Parathyroid adenoma (tissue), 2 donors: ENCODE measurements around the gene THBS3.

Experiments
- H2AFZ ChIP-seq: fragments of 300-600 bp; sonication (generic); one replicate; pipeline ENCODE4 v1.7.0; 2017; ENCODE audit warnings: antibody characterized with exemption, mild to moderate bottlenecking
- H3K27ac ChIP-seq: fragments of 300-600 bp; sonication (generic); one replicate; pipeline ENCODE4 v1.7.0; 2017
- H3K27me3 ChIP-seq: fragments of 300-600 bp; sonication (generic); one replicate; pipeline ENCODE4 v1.7.0; 2017; ENCODE audit warnings: low read length; ENCODE audit not compliant: control insufficient read depth, insufficient read depth
- H3K36me3 ChIP-seq: fragments of 300-600 bp; sonication (generic); one replicate; pipeline ENCODE4 v1.7.0; 2017; ENCODE audit warnings: low read length; ENCODE audit not compliant: control insufficient read depth, insufficient read depth
- H3K4me1 ChIP-seq: fragments of 300-600 bp; sonication (generic); one replicate; pipeline ENCODE4 v1.7.0; 2017; ENCODE audit warnings: control low read depth
- H3K4me2 ChIP-seq: fragments of 300-600 bp; sonication (generic); one replicate; pipeline ENCODE4 v1.7.0; 2017; ENCODE audit warnings: low read length
- H3K4me3 ChIP-seq: fragments of 300-600 bp; sonication (generic); one replicate; pipeline ENCODE4 v1.7.0; 2017; ENCODE audit warnings: low read depth, low read length
- H3K79me2 ChIP-seq: fragments of 300-600 bp; sonication (generic); one replicate; pipeline ENCODE4 v1.7.0; 2017; ENCODE audit warnings: control low read depth
- H3K9ac ChIP-seq: fragments of 300-600 bp; sonication (generic); one replicate; pipeline ENCODE4 v1.7.0; 2017; ENCODE audit warnings: mild to moderate bottlenecking
- H3K9me3 ChIP-seq: fragments of 300-600 bp; sonication (generic); one replicate; pipeline ENCODE4 v1.7.0; 2017; ENCODE audit warnings: low read length; ENCODE audit not compliant: control insufficient read depth
- TF ChIP-seq, protein P1 (sequence below): fragments of 300-600 bp; sonication (generic); IDR thresholded peaks from one replicate; pipeline ENCODE4 v1.7.0; 2017; ENCODE audit warnings: antibody characterized with exemption, mild to moderate bottlenecking
- donor health status: primary hyperparathyroidism.

THBS3 gene

DNA sequence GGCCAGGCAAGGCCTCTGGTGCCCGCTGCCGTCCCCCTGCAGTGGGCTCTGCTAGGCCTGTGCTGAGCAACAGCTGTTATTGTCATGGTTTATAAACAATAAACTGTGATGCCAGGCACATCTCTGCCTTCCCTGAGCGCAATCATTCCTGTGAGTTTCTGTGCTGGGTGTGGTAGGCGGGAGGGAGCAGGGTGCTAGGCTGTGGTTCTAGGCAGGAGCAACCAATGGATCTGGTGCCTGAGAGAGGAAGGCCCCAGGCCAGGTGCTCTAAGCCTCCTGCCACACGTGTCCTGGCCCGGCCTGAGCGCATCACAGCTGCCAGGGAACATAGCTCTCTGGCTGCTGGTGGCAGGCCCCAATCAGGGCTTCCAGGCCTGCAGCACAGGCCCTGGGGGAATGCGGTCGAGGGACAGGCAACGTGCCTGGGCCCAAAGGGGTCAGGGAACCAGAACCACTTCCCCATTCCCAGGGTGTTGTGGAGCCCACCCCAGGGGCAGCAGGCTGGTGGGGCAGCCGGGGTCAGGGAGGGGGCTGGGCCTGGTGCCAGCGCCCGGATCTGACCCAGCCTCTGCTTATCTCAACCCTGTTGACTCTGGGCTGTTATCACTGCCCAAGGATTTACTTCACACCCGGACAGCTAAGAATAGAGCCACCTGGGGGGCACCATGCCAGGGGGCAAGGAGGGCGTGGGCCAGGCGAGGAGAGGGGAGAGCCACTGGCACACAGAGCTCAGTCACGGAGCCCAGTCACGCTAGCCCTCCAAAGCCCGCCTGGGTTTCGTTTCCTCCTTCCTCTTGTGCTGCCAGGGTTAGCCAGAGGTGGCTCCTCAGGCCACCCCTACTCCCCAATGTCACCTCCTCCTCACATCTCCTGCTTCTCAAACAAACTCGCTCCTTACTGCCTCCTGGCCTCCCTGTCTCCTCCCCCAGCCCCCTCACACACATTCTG is 22.6 kb downstream of the THBS3 start:
- Histone ChIP-seq H3K36me3 (no peaks in the 10 kb centered on the region), H3K27ac (no peak overlapping the region)

GRCh38 chr1:155184351-155184811 is 23.3 kb downstream of the THBS3 start:
- H3K9me3 ChIP-seq, result no peaks in the 10 kb centered on the region
- H3K4me1 ChIP-seq, result no peaks in the 10 kb centered on the region
- no peak overlapping the region for H3K4me3 ChIP-seq
- no peak overlapping the region for H2AFZ ChIP-seq
- H3K27ac ChIP-seq, result no peak overlapping the region
- no peaks in the 10 kb centered on the region for H3K27me3 ChIP-seq
- TF ChIP-seq, protein P1, sequence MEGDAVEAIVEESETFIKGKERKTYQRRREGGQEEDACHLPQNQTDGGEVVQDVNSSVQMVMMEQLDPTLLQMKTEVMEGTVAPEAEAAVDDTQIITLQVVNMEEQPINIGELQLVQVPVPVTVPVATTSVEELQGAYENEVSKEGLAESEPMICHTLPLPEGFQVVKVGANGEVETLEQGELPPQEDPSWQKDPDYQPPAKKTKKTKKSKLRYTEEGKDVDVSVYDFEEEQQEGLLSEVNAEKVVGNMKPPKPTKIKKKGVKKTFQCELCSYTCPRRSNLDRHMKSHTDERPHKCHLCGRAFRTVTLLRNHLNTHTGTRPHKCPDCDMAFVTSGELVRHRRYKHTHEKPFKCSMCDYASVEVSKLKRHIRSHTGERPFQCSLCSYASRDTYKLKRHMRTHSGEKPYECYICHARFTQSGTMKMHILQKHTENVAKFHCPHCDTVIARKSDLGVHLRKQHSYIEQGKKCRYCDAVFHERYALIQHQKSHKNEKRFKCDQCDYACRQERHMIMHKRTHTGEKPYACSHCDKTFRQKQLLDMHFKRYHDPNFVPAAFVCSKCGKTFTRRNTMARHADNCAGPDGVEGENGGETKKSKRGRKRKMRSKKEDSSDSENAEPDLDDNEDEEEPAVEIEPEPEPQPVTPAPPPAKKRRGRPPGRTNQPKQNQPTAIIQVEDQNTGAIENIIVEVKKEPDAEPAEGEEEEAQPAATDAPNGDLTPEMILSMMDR, result no peak
- no peaks in the 10 kb centered on the region for H3K79me2 ChIP-seq
- no peaks in the 10 kb centered on the region for H3K36me3 ChIP-seq
- H3K9ac ChIP-seq, result no peak overlapping the region
- no peak overlapping the region for H3K4me2 ChIP-seq

More for the DNA sequence above, 22.6 kb downstream of the THBS3 start:
- Histone ChIP-seq H3K9ac (no peak overlapping the region), H3K4me1 (no peaks in the 10 kb centered on the region), H3K27me3 (no peaks in the 10 kb centered on the region), H3K9me3 (no peaks in the 10 kb centered on the region), H2AFZ (no peak overlapping the region), H3K79me2 (no peaks in the 10 kb centered on the region), H3K4me2 (no peak overlapping the region), H3K4me3 (no peak overlapping the region)
- TF ChIP-seq, protein P1, result no peak

- no peaks in the 10 kb centered on the region for H3K27me3 ChIP-seq
- no peak overlapping the region for H3K27ac ChIP-seq
- H3K9me3 ChIP-seq, result no peaks in the 10 kb centered on the region
- H2AFZ ChIP-seq, result no peak overlapping the region
- TF ChIP-seq, protein P1, result no peak
- H3K4me3 ChIP-seq, result no peak overlapping the region
- H3K36me3 ChIP-seq, result no peaks in the 10 kb centered on the region
- H3K79me2 ChIP-seq, result no peaks in the 10 kb centered on the region
- no peak overlapping the region for H3K9ac ChIP-seq
- no peaks in the 10 kb centered on the region for H3K4me1 ChIP-seq
- no peak overlapping the region for H3K4me2 ChIP-seq
These were observed 23.9 kb downstream of the THBS3 start for GRCh38 chr1:155183775-155184221.

GRCh38 chr1:155182052-155182550 is 25.6 kb downstream of the THBS3 start:
- Histone ChIP-seq H3K27ac (no peak overlapping the region), H3K4me1 (no peaks in the 10 kb centered on the region), H2AFZ (no peak overlapping the region), H3K9me3 (no peaks in the 10 kb centered on the region), H3K79me2 (no peaks in the 10 kb centered on the region), H3K27me3 (no peaks in the 10 kb centered on the region), H3K4me2 (no peak overlapping the region), H3K4me3 (no peak overlapping the region), H3K36me3 (no peaks in the 10 kb centered on the region), H3K9ac (no peak overlapping the region)
- TF ChIP-seq, protein P1, result no peak
